Neural progenitor cell (in vitro differentiated cells): Measurements from ENCODE around the gene KEL.

Experiments used
- EZH2 ChIP-seq: fragments of 200-600 bp; sonication (generic); IDR thresholded peaks from 2 replicates; pipeline ENCODE4 v1.6.1; 2017; ENCODE audit warnings: antibody characterized with exemption, mild to moderate bottlenecking, moderate library complexity
- EZH2phosphoT487 ChIP-seq: fragments of 200-600 bp; sonication (generic); IDR thresholded peaks from 2 replicates; pipeline ENCODE4 v1.6.1; 2017; ENCODE audit warnings: antibody characterized with exemption
- TF ChIP-seq, protein P1 (sequence below): fragments of 200-600 bp; sonication (generic); IDR thresholded peaks from 2 replicates; pipeline ENCODE4 v1.5.1; 2017; ENCODE audit warnings: antibody characterized with exemption, mild to moderate bottlenecking

DNA sequence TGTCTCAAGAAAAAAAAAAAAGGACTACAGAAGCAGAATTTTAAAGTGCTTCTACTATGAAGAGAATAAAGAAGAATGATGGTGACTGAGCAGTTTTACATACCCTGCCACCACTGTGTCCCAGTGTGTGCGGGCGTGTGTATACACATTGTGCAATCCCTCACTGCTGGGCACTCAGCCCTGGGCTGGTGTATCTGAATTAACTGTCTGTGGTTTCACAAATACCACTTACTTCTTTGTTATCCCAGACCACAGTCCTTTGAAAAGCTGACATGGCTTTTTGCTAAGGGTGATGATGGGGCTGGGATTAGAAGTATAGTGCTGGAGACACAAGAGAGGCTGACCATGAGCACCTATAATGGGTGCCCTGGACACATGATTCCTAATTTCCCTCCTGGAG is 55.5 kb downstream of the KEL start:
- TF ChIP-seq, protein P1, sequence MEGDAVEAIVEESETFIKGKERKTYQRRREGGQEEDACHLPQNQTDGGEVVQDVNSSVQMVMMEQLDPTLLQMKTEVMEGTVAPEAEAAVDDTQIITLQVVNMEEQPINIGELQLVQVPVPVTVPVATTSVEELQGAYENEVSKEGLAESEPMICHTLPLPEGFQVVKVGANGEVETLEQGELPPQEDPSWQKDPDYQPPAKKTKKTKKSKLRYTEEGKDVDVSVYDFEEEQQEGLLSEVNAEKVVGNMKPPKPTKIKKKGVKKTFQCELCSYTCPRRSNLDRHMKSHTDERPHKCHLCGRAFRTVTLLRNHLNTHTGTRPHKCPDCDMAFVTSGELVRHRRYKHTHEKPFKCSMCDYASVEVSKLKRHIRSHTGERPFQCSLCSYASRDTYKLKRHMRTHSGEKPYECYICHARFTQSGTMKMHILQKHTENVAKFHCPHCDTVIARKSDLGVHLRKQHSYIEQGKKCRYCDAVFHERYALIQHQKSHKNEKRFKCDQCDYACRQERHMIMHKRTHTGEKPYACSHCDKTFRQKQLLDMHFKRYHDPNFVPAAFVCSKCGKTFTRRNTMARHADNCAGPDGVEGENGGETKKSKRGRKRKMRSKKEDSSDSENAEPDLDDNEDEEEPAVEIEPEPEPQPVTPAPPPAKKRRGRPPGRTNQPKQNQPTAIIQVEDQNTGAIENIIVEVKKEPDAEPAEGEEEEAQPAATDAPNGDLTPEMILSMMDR: no peak
- TF ChIP-seq EZH2 (no peak), EZH2phosphoT487 (no peak)
